Hepatocyte (in vitro differentiated cells): ENCODE results near the gene AKT1.

Experiments used
- EZH2 ChIP-seq: fragments of 200-600 bp; sonication (generic); IDR thresholded peaks from 2 replicates; pipeline ENCODE4 v1.6.1; 2016; ENCODE audit warnings: antibody characterized with exemption, mild to moderate bottlenecking, borderline replicate concordance
- EZH2phosphoT487 ChIP-seq: fragments of 200-600 bp; sonication (generic); IDR thresholded peaks from one replicate; pipeline ENCODE4 v1.6.1; 2018; ENCODE audit warnings: antibody characterized with exemption, mild to moderate bottlenecking, low read depth, moderate library complexity; ENCODE audit not compliant: unreplicated experiment, severe bottlenecking
- TF ChIP-seq, protein P1 (sequence below): fragments of 200-600 bp; sonication (generic); IDR thresholded peaks from 2 replicates; pipeline ENCODE4 v1.5.1; 2016; ENCODE audit warnings: antibody characterized with exemption, mild to moderate bottlenecking; ENCODE audit not compliant: poor library complexity

DNA sequence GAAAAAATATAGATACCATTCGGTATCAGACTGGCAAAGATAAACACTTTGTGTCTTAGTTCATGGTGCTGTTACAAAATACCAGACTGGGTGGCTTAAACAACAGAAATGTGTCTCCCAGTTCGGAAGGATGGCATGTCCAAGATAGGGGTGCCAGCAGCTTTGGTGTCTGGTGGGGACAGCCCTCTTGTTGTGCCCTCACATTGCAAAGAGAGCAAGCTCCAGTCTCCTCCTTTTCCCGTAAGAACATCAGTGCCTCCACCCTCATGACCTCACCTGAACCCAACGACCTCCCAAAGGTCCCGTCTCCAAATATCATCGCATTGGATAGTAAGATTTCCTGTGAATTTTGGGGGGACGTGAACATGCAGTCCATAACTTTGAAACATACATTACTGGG is 17.7 kb upstream of the AKT1 start:
- TF ChIP-seq, protein P1, sequence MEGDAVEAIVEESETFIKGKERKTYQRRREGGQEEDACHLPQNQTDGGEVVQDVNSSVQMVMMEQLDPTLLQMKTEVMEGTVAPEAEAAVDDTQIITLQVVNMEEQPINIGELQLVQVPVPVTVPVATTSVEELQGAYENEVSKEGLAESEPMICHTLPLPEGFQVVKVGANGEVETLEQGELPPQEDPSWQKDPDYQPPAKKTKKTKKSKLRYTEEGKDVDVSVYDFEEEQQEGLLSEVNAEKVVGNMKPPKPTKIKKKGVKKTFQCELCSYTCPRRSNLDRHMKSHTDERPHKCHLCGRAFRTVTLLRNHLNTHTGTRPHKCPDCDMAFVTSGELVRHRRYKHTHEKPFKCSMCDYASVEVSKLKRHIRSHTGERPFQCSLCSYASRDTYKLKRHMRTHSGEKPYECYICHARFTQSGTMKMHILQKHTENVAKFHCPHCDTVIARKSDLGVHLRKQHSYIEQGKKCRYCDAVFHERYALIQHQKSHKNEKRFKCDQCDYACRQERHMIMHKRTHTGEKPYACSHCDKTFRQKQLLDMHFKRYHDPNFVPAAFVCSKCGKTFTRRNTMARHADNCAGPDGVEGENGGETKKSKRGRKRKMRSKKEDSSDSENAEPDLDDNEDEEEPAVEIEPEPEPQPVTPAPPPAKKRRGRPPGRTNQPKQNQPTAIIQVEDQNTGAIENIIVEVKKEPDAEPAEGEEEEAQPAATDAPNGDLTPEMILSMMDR = no peak
- no peak for TF ChIP-seq EZH2phosphoT487
- no peak for TF ChIP-seq EZH2
